ENCODE data around the gene STAG1.

Gene STAG1

GRCh38 chr3:136675150-136675858, 76.9 kb downstream of the STAG1 start:
- Histone ChIP-seq H3K4me3 (ENCODE audit: low read depth, low read length) (no peak overlapping the region), H3K4me1 (ENCODE audit: control insufficient read depth, insufficient read depth, low read length) (no peaks in the 10 kb centered on the region), H3K36me3 (ENCODE audit: control insufficient read depth in 2 of 2, insufficient read depth in 1 of 2, low read length in 2 of 2) (peaks cover 0 to 2% of the 10 kb centered on the region in 2 experiments; a peak in 1 of 3 replicates), H3K27ac (ENCODE audit: extremely low read depth, low read depth, low read length) (no peak overlapping the region), H3K9me3 (ENCODE audit: control insufficient read depth, insufficient read depth, low read depth, low read length) (no peaks in the 10 kb centered on the region)
- CTCF ChIA-PET = no interaction called here
- POLR2A ChIA-PET = no interaction called here
- peak; percentile 74; the same call in 1 of the 2 replicates for TF ChIP-seq ZNF10 (tag by site-specific recombination; IDR thresholded peaks at IDR 0.05)
- no peak for TF ChIP-seq ZNF138 (tag by site-specific recombination; IDR thresholded peaks at IDR 0.05; ENCODE audit: borderline replicate concordance)
- no peak for TF ChIP-seq ZBTB21 (tag by site-specific recombination; IDR thresholded peaks at IDR 0.05)

GRCh38 chr3:136672457-136672856, 79.7 kb downstream of the STAG1 start:
- no peak for TF ChIP-seq GFI1B (tag by site-specific recombination; IDR thresholded peaks at IDR 0.05)
- TF ChIP-seq, protein P1, sequence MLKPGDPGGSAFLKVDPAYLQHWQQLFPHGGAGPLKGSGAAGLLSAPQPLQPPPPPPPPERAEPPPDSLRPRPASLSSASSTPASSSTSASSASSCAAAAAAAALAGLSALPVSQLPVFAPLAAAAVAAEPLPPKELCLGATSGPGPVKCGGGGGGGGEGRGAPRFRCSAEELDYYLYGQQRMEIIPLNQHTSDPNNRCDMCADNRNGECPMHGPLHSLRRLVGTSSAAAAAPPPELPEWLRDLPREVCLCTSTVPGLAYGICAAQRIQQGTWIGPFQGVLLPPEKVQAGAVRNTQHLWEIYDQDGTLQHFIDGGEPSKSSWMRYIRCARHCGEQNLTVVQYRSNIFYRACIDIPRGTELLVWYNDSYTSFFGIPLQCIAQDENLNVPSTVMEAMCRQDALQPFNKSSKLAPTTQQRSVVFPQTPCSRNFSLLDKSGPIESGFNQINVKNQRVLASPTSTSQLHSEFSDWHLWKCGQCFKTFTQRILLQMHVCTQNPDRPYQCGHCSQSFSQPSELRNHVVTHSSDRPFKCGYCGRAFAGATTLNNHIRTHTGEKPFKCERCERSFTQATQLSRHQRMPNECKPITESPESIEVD (tag by site-specific recombination; IDR thresholded peaks at IDR 0.05) = peak; percentile 50
- H3K9me3 ChIP-seq (ENCODE audit: control insufficient read depth, insufficient read depth, low read depth, low read length) = no peaks in the 10 kb centered on the region
- no peaks in the 10 kb centered on the region for H3K4me1 ChIP-seq (ENCODE audit: control insufficient read depth, insufficient read depth, low read length)
- H3K4me3 ChIP-seq (ENCODE audit: low read depth, low read length) = no peak overlapping the region
- ChIA-PET CTCF (interaction anchor here (0.5 to 0.6 kb wide), 2 partner anchors 17 to 34 kb away, joined by 3 read pairs; no protein-coding TSS in a partner anchor), POLR2A (no interaction called here)
- no peak overlapping the region for H3K27ac ChIP-seq (ENCODE audit: extremely low read depth, low read depth, low read length)
- H3K36me3 ChIP-seq (ENCODE audit: control insufficient read depth in 2 of 2, insufficient read depth in 1 of 2, low read length in 2 of 2) = peaks cover 0 to 2% of the 10 kb centered on the region in 2 experiments; a peak in 1 of 3 replicates

DNA sequence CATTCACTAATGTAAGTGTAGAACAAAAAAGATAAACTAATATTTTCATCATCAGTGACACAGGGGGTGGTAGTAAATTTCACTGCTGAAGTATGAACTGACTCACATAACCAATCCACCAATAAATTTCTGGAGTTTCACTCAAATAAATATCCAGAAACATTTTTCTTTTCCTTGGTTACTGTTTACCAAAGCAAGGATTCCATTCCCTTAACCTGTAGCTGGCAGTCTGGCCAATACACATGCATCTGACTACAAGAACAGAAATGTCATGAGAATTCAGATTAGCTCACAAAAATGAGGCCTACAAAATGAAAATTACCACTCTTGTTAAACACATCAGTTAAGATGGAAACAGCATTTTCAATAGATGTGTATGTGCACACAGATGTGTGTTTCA, 80.3 kb downstream of the STAG1 start:
- Histone ChIP-seq H3K27ac (ENCODE audit: extremely low read depth, low read depth, low read length) (no peak overlapping the region), H3K4me3 (ENCODE audit: low read depth, low read length) (no peak overlapping the region), H3K9me3 (ENCODE audit: control insufficient read depth, insufficient read depth, low read depth, low read length) (no peaks in the 10 kb centered on the region), H3K36me3 (ENCODE audit: control insufficient read depth in 2 of 2, insufficient read depth in 1 of 2, low read length in 2 of 2) (peaks cover 0 to 2% of the 10 kb centered on the region in 2 experiments; a peak in 1 of 3 replicates), H3K4me1 (ENCODE audit: control insufficient read depth, insufficient read depth, low read length) (no peaks in the 10 kb centered on the region)
- CTCF ChIA-PET = no interaction called here
- TF ChIP-seq, protein P2, sequence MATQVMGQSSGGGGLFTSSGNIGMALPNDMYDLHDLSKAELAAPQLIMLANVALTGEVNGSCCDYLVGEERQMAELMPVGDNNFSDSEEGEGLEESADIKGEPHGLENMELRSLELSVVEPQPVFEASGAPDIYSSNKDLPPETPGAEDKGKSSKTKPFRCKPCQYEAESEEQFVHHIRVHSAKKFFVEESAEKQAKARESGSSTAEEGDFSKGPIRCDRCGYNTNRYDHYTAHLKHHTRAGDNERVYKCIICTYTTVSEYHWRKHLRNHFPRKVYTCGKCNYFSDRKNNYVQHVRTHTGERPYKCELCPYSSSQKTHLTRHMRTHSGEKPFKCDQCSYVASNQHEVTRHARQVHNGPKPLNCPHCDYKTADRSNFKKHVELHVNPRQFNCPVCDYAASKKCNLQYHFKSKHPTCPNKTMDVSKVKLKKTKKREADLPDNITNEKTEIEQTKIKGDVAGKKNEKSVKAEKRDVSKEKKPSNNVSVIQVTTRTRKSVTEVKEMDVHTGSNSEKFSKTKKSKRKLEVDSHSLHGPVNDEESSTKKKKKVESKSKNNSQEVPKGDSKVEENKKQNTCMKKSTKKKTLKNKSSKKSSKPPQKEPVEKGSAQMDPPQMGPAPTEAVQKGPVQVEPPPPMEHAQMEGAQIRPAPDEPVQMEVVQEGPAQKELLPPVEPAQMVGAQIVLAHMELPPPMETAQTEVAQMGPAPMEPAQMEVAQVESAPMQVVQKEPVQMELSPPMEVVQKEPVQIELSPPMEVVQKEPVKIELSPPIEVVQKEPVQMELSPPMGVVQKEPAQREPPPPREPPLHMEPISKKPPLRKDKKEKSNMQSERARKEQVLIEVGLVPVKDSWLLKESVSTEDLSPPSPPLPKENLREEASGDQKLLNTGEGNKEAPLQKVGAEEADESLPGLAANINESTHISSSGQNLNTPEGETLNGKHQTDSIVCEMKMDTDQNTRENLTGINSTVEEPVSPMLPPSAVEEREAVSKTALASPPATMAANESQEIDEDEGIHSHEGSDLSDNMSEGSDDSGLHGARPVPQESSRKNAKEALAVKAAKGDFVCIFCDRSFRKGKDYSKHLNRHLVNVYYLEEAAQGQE (tag by site-specific recombination; IDR thresholded peaks at IDR 0.05) = no peak
- TF ChIP-seq ZNF654 (tag by site-specific recombination; IDR thresholded peaks at IDR 0.05; ENCODE audit: low read depth) (no peak), GLIS2 (tag by site-specific recombination; IDR thresholded peaks at IDR 0.05) (no peak), KLF16 (tag by site-specific recombination; IDR thresholded peaks at IDR 0.05) (no peak), ZNF473 (tag by site-specific recombination; IDR thresholded peaks at IDR 0.05) (no peak), ZNF521 (tag by site-specific recombination; IDR thresholded peaks at IDR 0.05) (no peak)
- POLR2A ChIA-PET = no interaction called here

DNA sequence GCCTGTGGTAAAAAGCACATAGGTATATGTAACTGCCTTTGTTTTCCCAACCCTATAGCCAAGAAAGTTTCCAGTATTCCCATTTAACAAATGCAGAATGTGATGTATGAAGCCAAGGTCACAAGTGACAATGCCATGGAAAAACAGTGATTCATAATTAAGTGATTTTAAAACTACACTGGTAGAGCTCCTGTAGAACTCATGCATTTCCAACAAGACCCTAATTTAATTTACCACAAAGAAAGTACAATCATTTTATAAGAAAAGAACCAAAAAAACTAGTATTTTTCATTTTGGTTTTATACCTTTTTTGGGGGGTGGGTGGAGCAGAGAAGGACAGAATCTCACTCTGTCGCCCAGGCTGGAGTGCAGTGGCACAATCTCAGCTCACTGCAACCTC, 82.0 kb downstream of the STAG1 start:
- peaks cover 0 to 2% of the 10 kb centered on the region in 2 experiments; a peak in 1 of 3 replicates for H3K36me3 ChIP-seq (ENCODE audit: control insufficient read depth in 2 of 2, insufficient read depth in 1 of 2, low read length in 2 of 2)
- CTCF ChIA-PET = no interaction called here
- POLR2A ChIA-PET = no interaction called here
- no peak overlapping the region for H3K27ac ChIP-seq (ENCODE audit: extremely low read depth, low read depth, low read length)
- H3K9me3 ChIP-seq (ENCODE audit: control insufficient read depth, insufficient read depth, low read depth, low read length) = no peaks in the 10 kb centered on the region
- no peak overlapping the region for H3K4me3 ChIP-seq (ENCODE audit: low read depth, low read length)
- H3K4me1 ChIP-seq (ENCODE audit: control insufficient read depth, insufficient read depth, low read length) = no peaks in the 10 kb centered on the region
- no peak for TF ChIP-seq KLF17 (tag by site-specific recombination; IDR thresholded peaks at IDR 0.05)
- TF ChIP-seq YY1 (tag by site-specific recombination; IDR thresholded peaks at IDR 0.05) = no peak
- no peak for TF ChIP-seq ZNF248 (tag by site-specific recombination; IDR thresholded peaks at IDR 0.05)
- TF ChIP-seq ZNF366 (tag by site-specific recombination; conservative IDR thresholded peaks at IDR 0.05) = no peak
- TF ChIP-seq, protein P3, sequence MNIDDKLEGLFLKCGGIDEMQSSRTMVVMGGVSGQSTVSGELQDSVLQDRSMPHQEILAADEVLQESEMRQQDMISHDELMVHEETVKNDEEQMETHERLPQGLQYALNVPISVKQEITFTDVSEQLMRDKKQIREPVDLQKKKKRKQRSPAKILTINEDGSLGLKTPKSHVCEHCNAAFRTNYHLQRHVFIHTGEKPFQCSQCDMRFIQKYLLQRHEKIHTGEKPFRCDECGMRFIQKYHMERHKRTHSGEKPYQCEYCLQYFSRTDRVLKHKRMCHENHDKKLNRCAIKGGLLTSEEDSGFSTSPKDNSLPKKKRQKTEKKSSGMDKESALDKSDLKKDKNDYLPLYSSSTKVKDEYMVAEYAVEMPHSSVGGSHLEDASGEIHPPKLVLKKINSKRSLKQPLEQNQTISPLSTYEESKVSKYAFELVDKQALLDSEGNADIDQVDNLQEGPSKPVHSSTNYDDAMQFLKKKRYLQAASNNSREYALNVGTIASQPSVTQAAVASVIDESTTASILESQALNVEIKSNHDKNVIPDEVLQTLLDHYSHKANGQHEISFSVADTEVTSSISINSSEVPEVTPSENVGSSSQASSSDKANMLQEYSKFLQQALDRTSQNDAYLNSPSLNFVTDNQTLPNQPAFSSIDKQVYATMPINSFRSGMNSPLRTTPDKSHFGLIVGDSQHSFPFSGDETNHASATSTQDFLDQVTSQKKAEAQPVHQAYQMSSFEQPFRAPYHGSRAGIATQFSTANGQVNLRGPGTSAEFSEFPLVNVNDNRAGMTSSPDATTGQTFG (tag by site-specific recombination; IDR thresholded peaks at IDR 0.05; ENCODE audit: borderline replicate concordance) = no peak
- TF ChIP-seq ZNF660 (tag by site-specific recombination; IDR thresholded peaks at IDR 0.05) = no peak
- no peak for TF ChIP-seq ZNF169 (tag by site-specific recombination; IDR thresholded peaks at IDR 0.05)
